HepG2 (cell line): ENCODE results near the gene DCST2. TPM values are rescaled to one million over a fixed set of nuclear protein-coding genes. Genes with fewer than 3 reads are reported as not detected.

Source experiments
- ADNP ChIP-seq: sonication (generic); formaldehyde crosslinking; IDR thresholded peaks from 2 replicates; pipeline ENCODE4 v1.4.0; 2020; ENCODE audit warnings: missing genetic modification reagents
- ETV6 ChIP-seq: sonication (generic); formaldehyde crosslinking; conservative IDR thresholded peaks from 2 replicates; pipeline ENCODE4 v1.4.0; 2020; ENCODE audit warnings: missing genetic modification reagents
- GPN1 ChIP-seq: sonication (generic); formaldehyde crosslinking; IDR thresholded peaks from 2 replicates; pipeline ENCODE4 v1.5.1; 2020; ENCODE audit warnings: missing genetic modification reagents, borderline replicate concordance
- KDM6A ChIP-seq: IDR thresholded peaks from 2 replicates; pipeline ENCODE4 v1.6.1; 2016; ENCODE audit warnings: low read depth
- MIER3 ChIP-seq: IDR thresholded peaks from 2 replicates; pipeline ENCODE4 v1.6.1; 2016; ENCODE audit warnings: missing compliant biosample characterization, borderline replicate concordance
- SALL1 ChIP-seq: sonication (generic); formaldehyde crosslinking; IDR thresholded peaks from 2 replicates; pipeline ENCODE4 v1.8.0; 2022; ENCODE audit warnings: mild to moderate bottlenecking, missing genetic modification reagents
- SNRNP70 ChIP-seq: fragments of 200-400 bp; formaldehyde crosslinking; IDR thresholded peaks from 2 replicates; pipeline ENCODE4 v1.6.1; 2017; ENCODE audit warnings: mild to moderate bottlenecking, low read depth, low read length, moderate library complexity
- STAG1 ChIP-seq: sonication (generic); formaldehyde crosslinking; IDR thresholded peaks from 2 replicates; pipeline ENCODE4 v1.4.0; 2020; ENCODE audit warnings: missing genetic modification reagents
- ZBTB20 ChIP-seq: sonication (generic); formaldehyde crosslinking; IDR thresholded peaks from 2 replicates; pipeline ENCODE4 v1.8.1; 2023; ENCODE audit warnings: missing genetic modification reagents, low read depth, mild to moderate bottlenecking, borderline replicate concordance
- ZBTB34 ChIP-seq: sonication (generic); formaldehyde crosslinking; IDR thresholded peaks from 2 replicates; pipeline ENCODE4 v1.8.0; 2022; ENCODE audit warnings: mild to moderate bottlenecking, missing genetic modification reagents
- ZNF136 ChIP-seq: sonication (generic); formaldehyde crosslinking; IDR thresholded peaks from 2 replicates; pipeline ENCODE4 v1.8.1; 2022; ENCODE audit warnings: low read depth, mild to moderate bottlenecking, moderate library complexity, missing genetic modification reagents
- ZNF362 ChIP-seq: sonication (generic); formaldehyde crosslinking; IDR thresholded peaks from 2 replicates; pipeline ENCODE4 v1.4.0; 2020; ENCODE audit warnings: missing genetic modification reagents, mild to moderate bottlenecking, borderline replicate concordance
- ZNF598 ChIP-seq: sonication (generic); formaldehyde crosslinking; IDR thresholded peaks from 2 replicates; pipeline ENCODE4 v1.5.1; 2020; ENCODE audit warnings: mild to moderate bottlenecking, missing genetic modification reagents, borderline replicate concordance
- ZNF747 ChIP-seq: sonication (generic); formaldehyde crosslinking; IDR thresholded peaks from 2 replicates; pipeline ENCODE4 v1.8.1; 2023; ENCODE audit warnings: missing genetic modification reagents, mild to moderate bottlenecking, borderline replicate concordance
- ZNF776 ChIP-seq: sonication (generic); formaldehyde crosslinking; IDR thresholded peaks from 2 replicates; pipeline ENCODE4 v1.4.0; 2020; ENCODE audit warnings: mild to moderate bottlenecking, missing genetic modification reagents
- polyA plus RNA-seq, 8 experiments: library from polyadenylated mRNA; depleted of rRNA in 3 of 8; stranded (reverse) in 7 of 8; unstranded in 1 of 8; fragments of >200 nt; fragmentation: Illumina TruSeq in 4 of 8; extraction: Trizol in 4 of 8; gene quantifications; 2 replicates each; pipeline versions ENCODE4 v1.2.1 to v1.2.3, GENCODE V29; 2011 to 2016; ENCODE audit warnings: low read depth in 4 of 8, missing spikeins in 1 of 8, mixed read lengths in 1 of 8; ENCODE audit not compliant: insufficient read depth in 1 of 8
- total RNA-seq, 5 experiments: library from RNA; depleted of rRNA; stranded (reverse); fragments of >200 nt; fragmentation: Illumina TruSeq; extraction: Trizol; gene quantifications; 2 replicates each; pipeline ENCODE4 v1.2.3, GENCODE V29; 2016; ENCODE audit warnings: low read depth in 1 of 5
- TF ChIP-seq, protein P1 (sequence below): sonication (generic); formaldehyde crosslinking; conservative IDR thresholded peaks from 2 replicates; pipeline ENCODE4 v1.8.0; 2022; ENCODE audit warnings: low read depth, missing genetic modification reagents
- TF ChIP-seq, protein P2 (sequence below): sonication (generic); formaldehyde crosslinking; IDR thresholded peaks from 2 replicates; pipeline ENCODE4 v1.4.0; 2020; ENCODE audit warnings: mild to moderate bottlenecking, missing genetic modification reagents

DCST2 gene
- total and polyA plus RNA-seq, 2 of the 13 experiments (the other 11 are each of a cell fraction or from before 2014, with no cell fraction given), result 0.74 TPM; not detected in 1

DNA sequence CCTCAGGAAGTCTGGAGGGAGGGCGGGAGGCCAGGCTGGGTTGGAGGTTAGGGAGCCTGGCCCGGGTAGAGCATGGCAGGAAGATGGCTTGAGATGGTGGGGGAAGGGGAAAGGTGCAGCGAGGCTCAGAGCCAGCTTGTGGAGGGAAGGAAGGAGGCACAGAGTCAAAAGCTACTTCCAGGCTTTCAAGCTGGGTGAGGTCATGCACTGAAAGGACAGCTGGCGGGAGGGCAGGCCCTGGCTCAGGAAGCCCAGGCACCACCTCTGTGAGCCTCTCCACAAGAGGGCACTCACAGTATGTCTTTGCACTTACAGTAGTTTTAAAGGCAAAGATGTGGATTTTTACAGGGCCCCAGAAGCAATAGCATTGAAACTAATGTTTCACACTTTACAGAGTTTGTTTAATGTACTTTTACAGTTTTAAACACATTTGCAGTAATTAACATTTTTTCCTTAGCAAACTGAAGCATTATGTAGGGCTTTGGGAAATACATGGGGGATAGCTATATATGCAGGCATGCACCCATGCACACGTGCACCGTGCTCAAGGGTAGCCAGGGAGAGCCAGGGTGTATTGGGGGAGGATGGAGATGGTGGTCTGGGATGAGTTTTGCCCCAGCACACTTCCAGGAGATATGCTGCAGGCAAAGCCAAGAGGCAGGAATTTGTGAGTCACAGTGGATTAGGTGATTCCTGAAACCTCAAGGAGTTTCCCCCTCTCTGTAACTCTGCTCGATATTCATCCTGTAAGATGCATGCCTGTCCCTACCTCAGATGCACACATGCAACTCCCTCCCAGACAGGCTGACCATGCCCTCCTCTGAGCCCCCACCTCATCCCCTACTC lies 11.5 kb upstream of the DCST2 start (continued):
- TF ChIP-seq, protein P1, sequence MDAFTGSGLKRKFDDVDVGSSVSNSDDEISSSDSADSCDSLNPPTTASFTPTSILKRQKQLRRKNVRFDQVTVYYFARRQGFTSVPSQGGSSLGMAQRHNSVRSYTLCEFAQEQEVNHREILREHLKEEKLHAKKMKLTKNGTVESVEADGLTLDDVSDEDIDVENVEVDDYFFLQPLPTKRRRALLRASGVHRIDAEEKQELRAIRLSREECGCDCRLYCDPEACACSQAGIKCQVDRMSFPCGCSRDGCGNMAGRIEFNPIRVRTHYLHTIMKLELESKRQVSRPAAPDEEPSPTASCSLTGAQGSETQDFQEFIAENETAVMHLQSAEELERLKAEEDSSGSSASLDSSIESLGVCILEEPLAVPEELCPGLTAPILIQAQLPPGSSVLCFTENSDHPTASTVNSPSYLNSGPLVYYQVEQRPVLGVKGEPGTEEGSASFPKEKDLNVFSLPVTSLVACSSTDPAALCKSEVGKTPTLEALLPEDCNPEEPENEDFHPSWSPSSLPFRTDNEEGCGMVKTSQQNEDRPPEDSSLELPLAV (CRISPR knock-in tag), result no peak
- TF ChIP-seq MIER3 (no peak), SNRNP70 (no peak), STAG1 (CRISPR knock-in tag) (peak; percentile 77), SALL1 (CRISPR knock-in tag) (peak; percentile 19; the same call in 1 of the 2 replicates), ZNF598 (CRISPR knock-in tag) (0 out of 2 replicates have a peak, but pooled peaks have one; percentile 48), ZNF362 (no peak), ZBTB34 (no peak), ZNF776 (CRISPR knock-in tag) (no peak), KDM6A (CRISPR knock-in tag) (no peak), ETV6 (no peak), ZNF747 (CRISPR knock-in tag) (no peak), ZNF136 (CRISPR knock-in tag) (no peak), GPN1 (CRISPR knock-in tag) (no peak), ADNP (CRISPR knock-in tag) (no peak), ZBTB20 (CRISPR knock-in tag) (no peak)
- TF ChIP-seq, protein P2, sequence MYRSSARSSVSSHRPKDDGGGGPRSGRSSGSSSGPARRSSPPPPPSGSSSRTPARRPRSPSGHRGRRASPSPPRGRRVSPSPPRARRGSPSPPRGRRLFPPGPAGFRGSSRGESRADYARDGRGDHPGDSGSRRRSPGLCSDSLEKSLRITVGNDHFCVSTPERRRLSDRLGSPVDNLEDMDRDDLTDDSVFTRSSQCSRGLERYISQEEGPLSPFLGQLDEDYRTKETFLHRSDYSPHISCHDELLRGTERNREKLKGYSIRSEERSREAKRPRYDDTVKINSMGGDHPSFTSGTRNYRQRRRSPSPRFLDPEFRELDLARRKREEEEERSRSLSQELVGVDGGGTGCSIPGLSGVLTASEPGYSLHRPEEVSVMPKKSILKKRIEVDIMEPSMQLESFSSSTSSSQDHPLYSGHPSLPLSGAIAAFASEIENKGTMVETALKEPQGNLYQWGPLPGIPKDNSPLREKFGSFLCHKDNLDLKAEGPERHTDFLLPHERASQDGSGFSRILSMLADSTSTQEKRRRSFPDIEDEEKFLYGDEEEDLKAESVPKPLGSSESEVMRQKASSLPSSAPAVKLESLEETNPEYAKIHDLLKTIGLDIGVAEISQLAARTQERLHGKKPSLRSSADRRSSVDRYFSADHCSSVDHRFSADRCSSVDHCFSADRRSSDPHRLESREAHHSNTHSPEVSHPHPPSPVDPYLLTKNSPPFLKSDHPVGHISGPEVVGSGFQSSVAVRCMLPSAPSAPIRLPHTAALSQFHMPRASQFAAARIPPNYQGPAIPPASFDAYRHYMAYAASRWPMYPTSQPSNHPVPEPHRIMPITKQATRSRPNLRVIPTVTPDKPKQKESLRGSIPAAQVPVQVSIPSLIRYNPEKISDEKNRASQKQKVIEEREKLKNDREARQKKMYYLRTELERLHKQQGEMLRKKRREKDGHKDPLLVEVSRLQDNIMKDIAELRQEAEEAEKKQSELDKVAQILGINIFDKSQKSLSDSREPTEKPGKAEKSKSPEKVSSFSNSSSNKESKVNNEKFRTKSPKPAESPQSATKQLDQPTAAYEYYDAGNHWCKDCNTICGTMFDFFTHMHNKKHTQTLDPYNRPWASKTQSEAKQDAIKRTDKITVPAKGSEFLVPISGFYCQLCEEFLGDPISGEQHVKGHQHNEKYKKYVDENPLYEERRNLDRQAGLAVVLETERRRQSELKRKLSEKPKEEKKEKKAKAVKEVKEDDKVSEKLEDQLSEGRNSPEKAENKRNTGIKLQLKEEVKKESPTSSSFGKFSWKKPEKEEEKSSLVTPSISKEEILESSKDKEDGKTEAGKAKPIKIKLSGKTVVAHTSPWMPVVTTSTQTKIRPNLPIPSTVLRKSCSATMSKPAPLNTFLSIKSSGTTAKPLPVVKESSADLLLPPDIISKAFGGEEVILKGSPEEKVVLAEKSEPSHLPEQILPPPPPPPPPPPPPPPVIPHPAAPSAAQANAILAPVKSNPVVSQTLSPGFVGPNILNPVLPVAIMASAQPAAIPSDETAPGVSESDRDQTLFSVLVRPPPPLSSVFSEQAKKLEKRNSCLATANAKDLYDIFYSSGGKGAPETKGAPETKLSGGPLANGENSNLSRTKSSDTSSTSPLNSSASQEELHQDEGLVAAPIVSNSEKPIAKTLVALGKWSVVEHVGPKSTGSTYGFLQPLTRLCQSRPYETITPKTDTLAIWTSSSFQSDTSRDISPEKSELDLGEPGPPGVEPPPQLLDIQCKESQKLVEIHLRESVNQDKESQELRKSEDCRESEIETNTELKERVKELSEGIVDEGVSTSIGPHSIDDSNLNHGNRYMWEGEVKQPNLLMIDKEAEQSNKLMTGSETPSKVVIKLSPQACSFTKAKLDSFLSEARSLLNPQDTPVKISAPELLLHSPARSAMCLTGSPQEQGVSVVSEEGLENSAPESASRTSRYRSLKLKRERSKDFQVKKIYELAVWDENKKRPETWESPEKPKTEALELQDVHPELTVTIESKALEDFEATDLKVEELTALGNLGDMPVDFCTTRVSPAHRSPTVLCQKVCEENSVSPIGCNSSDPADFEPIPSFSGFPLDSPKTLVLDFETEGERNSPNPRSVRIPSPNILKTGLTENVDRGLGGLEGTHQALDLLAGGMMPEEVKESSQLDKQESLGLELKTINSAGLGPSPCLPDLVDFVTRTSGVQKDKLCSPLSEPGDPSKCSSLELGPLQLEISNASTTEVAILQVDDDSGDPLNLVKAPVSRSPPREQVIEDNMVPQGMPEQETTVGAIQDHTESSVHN (CRISPR knock-in tag), result no peak
